CD14-positive monocyte (primary cell): ENCODE measurements around the gene CD46. TPM values are rescaled to one million over a fixed set of nuclear protein-coding genes. Genes with fewer than 3 reads are reported as not detected.

Source experiments
- DNase-seq, 3 donors: peaks; one replicate each; pipeline ENCODE4 v3.0.0-alpha.2; 2011 to 2022
- H2AFZ ChIP-seq: 2 replicates; pipeline ENCODE4 v1.6.0; 2012; ENCODE audit warnings: mild to moderate bottlenecking, low read depth, low read length, inconsistent platforms; ENCODE audit not compliant: insufficient read depth, poor library complexity, severe bottlenecking
- H3K27ac ChIP-seq, 2 donors: 1 replicate in 1 of 2; 2 replicates in 1 of 2; pipeline ENCODE4 v1.5.1; 2012 to 2013; ENCODE audit warnings: low read length in 2 of 2, control low read depth in 1 of 2, inconsistent platforms in 1 of 2, low read depth in 1 of 2, mild to moderate bottlenecking in 1 of 2
- H3K27me3 ChIP-seq, 2 donors: one replicate each; pipeline versions ENCODE4 v1.6.0 to v1.6.1; 2011 to 2013; ENCODE audit warnings: low read length in 2 of 2; ENCODE audit not compliant: control insufficient read depth in 2 of 2, insufficient read depth in 2 of 2
- H3K36me3 ChIP-seq, 2 donors: replicated peaks in 1 of 2; 1 replicate in 1 of 2; 2 replicates in 1 of 2; pipeline versions ENCODE4 v1.5.1 to v1.6.1; 2012 to 2013; ENCODE audit warnings: low read length in 2 of 2, control low read depth in 1 of 2, inconsistent platforms in 1 of 2, mild to moderate bottlenecking in 1 of 2; ENCODE audit not compliant: insufficient read depth in 2 of 2, control insufficient read depth in 1 of 2
- H3K4me1 ChIP-seq, 2 donors: 1 replicate in 1 of 2; 2 replicates in 1 of 2; pipeline versions ENCODE4 v1.5.1 to v1.6.1; 2012 to 2013; ENCODE audit warnings: low read length in 2 of 2, control low read depth in 1 of 2, inconsistent platforms in 1 of 2, mild to moderate bottlenecking in 1 of 2, moderate library complexity in 1 of 2; ENCODE audit not compliant: insufficient read depth in 2 of 2, control insufficient read depth in 1 of 2
- H3K4me2 ChIP-seq: replicated peaks from 2 replicates; pipeline ENCODE3; 2012; ENCODE audit warnings: low read length, moderate library complexity, mild to moderate bottlenecking; ENCODE audit not compliant: poor library complexity, severe bottlenecking; ENCODE audit errors: extremely low read depth
- H3K4me3 ChIP-seq, 3 experiments: fragments of 200-600 bp in 1 of 3; sonication (generic) in 1 of 3; replicated peaks in 1 of 3; 1 replicate in 2 of 3; 2 replicates in 1 of 3; pipeline ENCODE4 v1.5.1; 2011 to 2013; ENCODE audit warnings: low read length in 3 of 3, mild to moderate bottlenecking in 3 of 3, control low read depth in 2 of 3, low read depth in 2 of 3, inconsistent platforms in 1 of 3, moderate library complexity in 1 of 3
- H3K79me2 ChIP-seq: 2 replicates; pipeline ENCODE4 v1.6.0; 2012; ENCODE audit warnings: mild to moderate bottlenecking, control low read depth, inconsistent platforms, low read length, moderate library complexity; ENCODE audit not compliant: insufficient read depth
- H3K9ac ChIP-seq: 2 replicates; pipeline ENCODE4 v1.6.0; 2017; ENCODE audit warnings: low read length, mild to moderate bottlenecking; ENCODE audit not compliant: insufficient read depth, poor library complexity, severe bottlenecking
- H3K9me3 ChIP-seq, 2 donors: replicated peaks in 1 of 2; 1 replicate in 1 of 2; 2 replicates in 1 of 2; pipeline versions ENCODE4 v1.5.1 to v1.6.1; 2012 to 2013; ENCODE audit warnings: low read length in 2 of 2, control low read depth in 1 of 2; ENCODE audit not compliant: control insufficient read depth in 1 of 2, insufficient read depth in 1 of 2
- H4K20me1 ChIP-seq: 2 replicates; pipeline ENCODE4 v1.6.0; 2012; ENCODE audit warnings: mild to moderate bottlenecking, low read length, control low read depth, moderate library complexity; ENCODE audit not compliant: insufficient read depth
- H3K27ac Mint-ChIP-seq, 7 donors: one replicate each; pipeline ENCODE4 v1.8.0; 2020; ENCODE audit warnings: mild to moderate bottlenecking in 7 of 7, mixed read lengths in 7 of 7, moderate library complexity in 6 of 7, inconsistent platforms in 2 of 7
- H3K27me3 Mint-ChIP-seq, 3 donors: one replicate each; pipeline ENCODE4 v1.8.0; 2021 to 2022; ENCODE audit warnings: low read depth in 3 of 3, mild to moderate bottlenecking in 3 of 3, mixed read lengths in 3 of 3, moderate library complexity in 3 of 3, inconsistent platforms in 1 of 3
- H3K36me3 Mint-ChIP-seq, 2 donors: one replicate each; pipeline ENCODE4 v1.8.0; 2020; ENCODE audit warnings: mixed read lengths in 2 of 2, inconsistent platforms in 1 of 2, mild to moderate bottlenecking in 1 of 2
- H3K4me1 Mint-ChIP-seq: one replicate; pipeline ENCODE4 v1.8.0; 2020; ENCODE audit warnings: mild to moderate bottlenecking, mixed read lengths
- H3K4me3 Mint-ChIP-seq, 2 donors: one replicate each; pipeline ENCODE4 v1.8.0; 2020; ENCODE audit warnings: mild to moderate bottlenecking in 2 of 2, mixed read lengths in 2 of 2, moderate library complexity in 1 of 2
- H3K9me3 Mint-ChIP-seq, 7 donors: one replicate each; pipeline ENCODE4 v1.8.0; 2020 to 2022; ENCODE audit warnings: mixed read lengths in 7 of 7, mild to moderate bottlenecking in 6 of 7, moderate library complexity in 6 of 7, inconsistent platforms in 2 of 7
- WGBS: methylation state at CpG from one replicate; pipeline ENCODE4 v1.1.5; 2013; ENCODE audit warnings: missing lambda C conversion rate; ENCODE audit not compliant: insufficient coverage; 5-methylcytosine and 5-hydroxymethylcytosine counted together
- intact Hi-C, 2 donors: fragments of 100-400 bp; cut with micrococcal nuclease; formaldehyde crosslinking; loops; one replicate each; pipeline versions ENCODE4 v1.15.0 to v1.15.1; 2023
- polyA plus RNA-seq, 3 donors: library from polyadenylated mRNA; depleted of rRNA in 1 of 3; unstranded in 2 of 3; stranded (reverse) in 1 of 3; fragments of 300-500 nt in 2 of 3; fragments of >200 nt in 1 of 3; fragmentation: Illumina TruSeq in 2 of 3; gene quantifications; 1 replicate in 2 of 3; 2 replicates in 1 of 3; pipeline ENCODE4 v1.2.3, GENCODE V29; 2012 to 2021
- TF ChIP-seq, protein P1 (sequence below): fragments of 200-600 bp; IDR thresholded peaks from one replicate; pipeline ENCODE4 v1.8.0; 2022; ENCODE audit warnings: antibody characterized with exemption, mild to moderate bottlenecking

CD46 gene
- polyA plus RNA-seq, 3 donors, result 139 to 259 (median 210) TPM

GRCh38 chr1:207745285-207745684 is 6.6 kb upstream of the CD46 start:
- Mint-ChIP-seq H3K4me1 (peaks cover 17% of the 10 kb centered on the region), H3K9me3 (peaks cover 0 to 7% (median 2%) of the 10 kb centered on the region in 7 donors), H3K27me3 (peaks cover 0 to 2% (median 0%) of the 10 kb centered on the region in 3 donors), H3K27ac (no peak overlapping the region), H3K36me3 (no peaks in the 10 kb centered on the region), H3K4me3 (no peak overlapping the region)
- Histone ChIP-seq H2AFZ (no peak overlapping the region), H3K27me3 (no peaks in the 10 kb centered on the region), H3K4me3 (no peak overlapping the region), H3K4me1 (peaks cover 18 to 20% of the 10 kb centered on the region in 2 donors), H3K79me2 (no peaks in the 10 kb centered on the region), H3K36me3 (no peaks in the 10 kb centered on the region), H3K9ac (no peak overlapping the region), H3K4me2 (no peak overlapping the region), H3K27ac (no peak overlapping the region), H3K9me3 (no peaks in the 10 kb centered on the region), H4K20me1 (no peaks in the 10 kb centered on the region)
- TF ChIP-seq, protein P1, sequence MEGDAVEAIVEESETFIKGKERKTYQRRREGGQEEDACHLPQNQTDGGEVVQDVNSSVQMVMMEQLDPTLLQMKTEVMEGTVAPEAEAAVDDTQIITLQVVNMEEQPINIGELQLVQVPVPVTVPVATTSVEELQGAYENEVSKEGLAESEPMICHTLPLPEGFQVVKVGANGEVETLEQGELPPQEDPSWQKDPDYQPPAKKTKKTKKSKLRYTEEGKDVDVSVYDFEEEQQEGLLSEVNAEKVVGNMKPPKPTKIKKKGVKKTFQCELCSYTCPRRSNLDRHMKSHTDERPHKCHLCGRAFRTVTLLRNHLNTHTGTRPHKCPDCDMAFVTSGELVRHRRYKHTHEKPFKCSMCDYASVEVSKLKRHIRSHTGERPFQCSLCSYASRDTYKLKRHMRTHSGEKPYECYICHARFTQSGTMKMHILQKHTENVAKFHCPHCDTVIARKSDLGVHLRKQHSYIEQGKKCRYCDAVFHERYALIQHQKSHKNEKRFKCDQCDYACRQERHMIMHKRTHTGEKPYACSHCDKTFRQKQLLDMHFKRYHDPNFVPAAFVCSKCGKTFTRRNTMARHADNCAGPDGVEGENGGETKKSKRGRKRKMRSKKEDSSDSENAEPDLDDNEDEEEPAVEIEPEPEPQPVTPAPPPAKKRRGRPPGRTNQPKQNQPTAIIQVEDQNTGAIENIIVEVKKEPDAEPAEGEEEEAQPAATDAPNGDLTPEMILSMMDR, result no peak
- intact Hi-C loops, result no loop called here
- no CpG with 5 or more reads among the region's 1 CpG for WGBS
- DNase-seq, result no peak

DNA sequence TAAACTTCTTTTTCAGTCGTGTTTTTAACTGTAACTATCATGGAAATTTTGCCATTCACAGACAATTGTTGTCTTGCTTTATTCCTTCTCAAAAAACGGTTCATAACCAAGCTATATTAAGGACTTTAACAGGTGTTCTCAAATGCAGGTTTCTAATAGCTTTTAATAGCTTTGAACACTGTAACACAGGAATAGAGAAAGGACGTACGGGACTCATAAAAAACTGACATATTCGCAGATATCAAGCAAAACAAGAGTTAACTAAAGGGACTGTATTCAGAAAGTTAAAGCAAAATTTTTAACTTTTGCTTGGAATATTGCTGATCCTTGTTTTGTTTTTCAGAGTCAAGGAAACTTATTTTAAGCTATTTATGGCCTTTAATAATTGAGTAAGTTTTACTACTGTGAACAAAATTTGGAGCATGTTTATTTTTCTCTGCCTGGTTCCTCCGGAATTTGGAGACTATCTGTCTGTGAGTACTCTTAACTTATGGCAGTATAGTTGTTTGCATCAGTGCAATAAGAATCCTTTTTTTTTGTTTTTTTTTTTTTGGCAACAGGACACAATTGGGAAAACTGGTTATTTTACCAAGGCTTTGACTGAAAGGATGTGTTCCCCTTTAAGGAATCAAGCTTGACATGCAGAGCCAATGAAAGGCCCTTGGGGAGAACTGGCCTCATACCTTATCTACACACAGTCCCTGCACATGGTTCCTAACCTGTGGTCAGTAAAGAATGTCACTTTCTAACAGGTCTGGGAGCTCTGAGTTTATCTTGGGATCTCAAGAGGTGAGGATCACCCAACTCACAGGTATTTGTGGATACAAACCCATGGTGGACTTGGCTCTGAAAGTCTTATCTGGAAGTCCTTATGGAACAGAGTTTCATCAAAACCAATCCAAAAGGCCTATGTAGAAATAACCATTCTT is 5.8 kb upstream of the CD46 start:
- peaks cover 20 to 23% of the 10 kb centered on the region in 2 donors for H3K4me1 ChIP-seq
- TF ChIP-seq, protein P1, result no peak
- no peak overlapping the region for H3K4me3 ChIP-seq
- H3K9ac ChIP-seq, result no peak overlapping the region
- H3K27ac Mint-ChIP-seq, result no peak overlapping the region
- H4K20me1 ChIP-seq, result no peaks in the 10 kb centered on the region
- intact Hi-C loops, result no loop called here
- peaks cover 0 to under 1% of the 10 kb centered on the region in 2 donors for H3K36me3 Mint-ChIP-seq
- DNase-seq, result no peak
- WGBS, result no CpG with 5 or more reads among the region's 6 CpGs
- H3K79me2 ChIP-seq, result no peaks in the 10 kb centered on the region
- H3K4me3 Mint-ChIP-seq, result no peak overlapping the region
- no peaks in the 10 kb centered on the region for H3K36me3 ChIP-seq
- H3K9me3 ChIP-seq, result no peaks in the 10 kb centered on the region
- peaks cover 0 to 3% (median 1%) of the 10 kb centered on the region in 7 donors for H3K9me3 Mint-ChIP-seq
- no peak overlapping the region for H2AFZ ChIP-seq
- H3K27me3 ChIP-seq, result no peaks in the 10 kb centered on the region
- H3K27me3 Mint-ChIP-seq, result no peaks in the 10 kb centered on the region
- peaks cover 20% of the 10 kb centered on the region for H3K4me1 Mint-ChIP-seq
- H3K27ac ChIP-seq, result no peak overlapping the region
- H3K4me2 ChIP-seq, result no peak overlapping the region
